ENCODE data around the gene CENPX. TPM values are rescaled to one million over a fixed set of nuclear protein-coding genes. Genes with fewer than 3 reads are reported as not detected.

The CENPX gene
- total and polyA plus RNA-seq, 2 of the 13 experiments (the other 11 are each of a cell fraction or from before 2014, with no cell fraction given): 92.7 to 170 TPM

DNA sequence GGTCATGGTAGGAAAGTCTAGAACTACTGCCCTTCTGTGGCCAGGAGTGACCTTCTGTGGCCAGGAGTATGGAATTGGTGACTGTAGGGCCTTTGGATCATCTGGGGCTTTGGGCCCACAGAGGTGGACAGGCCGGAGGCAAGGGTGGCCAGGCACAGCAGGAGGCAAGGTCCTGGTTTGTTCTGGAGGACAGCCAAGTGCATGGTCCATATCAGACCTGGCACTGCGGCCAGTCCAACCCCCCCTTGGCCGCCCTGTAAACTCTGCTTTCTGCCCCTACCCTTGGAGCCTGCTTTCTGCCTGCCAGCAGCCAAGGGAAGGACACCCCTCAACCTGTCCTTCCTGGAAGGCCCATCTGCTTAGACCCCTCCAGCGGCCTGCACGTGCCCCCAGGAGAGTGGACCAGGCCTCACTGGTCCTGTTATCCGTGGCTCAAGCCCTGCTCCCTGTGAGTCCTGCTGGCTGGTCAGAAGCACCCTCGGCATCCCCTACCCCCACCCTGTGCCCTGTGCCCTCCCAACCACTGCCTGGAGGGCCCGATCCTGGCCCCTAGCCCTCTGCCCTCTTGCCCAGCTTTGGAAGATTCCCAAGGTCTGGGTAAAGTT, 17.1 kb upstream of the CENPX start (continued):
- TF ChIP-seq, protein P1, sequence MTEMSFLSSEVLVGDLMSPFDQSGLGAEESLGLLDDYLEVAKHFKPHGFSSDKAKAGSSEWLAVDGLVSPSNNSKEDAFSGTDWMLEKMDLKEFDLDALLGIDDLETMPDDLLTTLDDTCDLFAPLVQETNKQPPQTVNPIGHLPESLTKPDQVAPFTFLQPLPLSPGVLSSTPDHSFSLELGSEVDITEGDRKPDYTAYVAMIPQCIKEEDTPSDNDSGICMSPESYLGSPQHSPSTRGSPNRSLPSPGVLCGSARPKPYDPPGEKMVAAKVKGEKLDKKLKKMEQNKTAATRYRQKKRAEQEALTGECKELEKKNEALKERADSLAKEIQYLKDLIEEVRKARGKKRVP (CRISPR knock-in tag; IDR thresholded peaks at IDR 0.05): no peak
- peak; percentile 51; the same call in 1 of the 2 replicates for TF ChIP-seq ZNF333 (CRISPR knock-in tag; IDR thresholded peaks at IDR 0.05; ENCODE audit: borderline replicate concordance)
- TF ChIP-seq ZNF883 (CRISPR knock-in tag; IDR thresholded peaks at IDR 0.05; ENCODE audit: not compliant biosample characterization): no peak
- TF ChIP-seq, protein P2, sequence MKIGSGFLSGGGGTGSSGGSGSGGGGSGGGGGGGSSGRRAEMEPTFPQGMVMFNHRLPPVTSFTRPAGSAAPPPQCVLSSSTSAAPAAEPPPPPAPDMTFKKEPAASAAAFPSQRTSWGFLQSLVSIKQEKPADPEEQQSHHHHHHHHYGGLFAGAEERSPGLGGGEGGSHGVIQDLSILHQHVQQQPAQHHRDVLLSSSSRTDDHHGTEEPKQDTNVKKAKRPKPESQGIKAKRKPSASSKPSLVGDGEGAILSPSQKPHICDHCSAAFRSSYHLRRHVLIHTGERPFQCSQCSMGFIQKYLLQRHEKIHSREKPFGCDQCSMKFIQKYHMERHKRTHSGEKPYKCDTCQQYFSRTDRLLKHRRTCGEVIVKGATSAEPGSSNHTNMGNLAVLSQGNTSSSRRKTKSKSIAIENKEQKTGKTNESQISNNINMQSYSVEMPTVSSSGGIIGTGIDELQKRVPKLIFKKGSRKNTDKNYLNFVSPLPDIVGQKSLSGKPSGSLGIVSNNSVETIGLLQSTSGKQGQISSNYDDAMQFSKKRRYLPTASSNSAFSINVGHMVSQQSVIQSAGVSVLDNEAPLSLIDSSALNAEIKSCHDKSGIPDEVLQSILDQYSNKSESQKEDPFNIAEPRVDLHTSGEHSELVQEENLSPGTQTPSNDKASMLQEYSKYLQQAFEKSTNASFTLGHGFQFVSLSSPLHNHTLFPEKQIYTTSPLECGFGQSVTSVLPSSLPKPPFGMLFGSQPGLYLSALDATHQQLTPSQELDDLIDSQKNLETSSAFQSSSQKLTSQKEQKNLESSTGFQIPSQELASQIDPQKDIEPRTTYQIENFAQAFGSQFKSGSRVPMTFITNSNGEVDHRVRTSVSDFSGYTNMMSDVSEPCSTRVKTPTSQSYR (CRISPR knock-in tag; IDR thresholded peaks at IDR 0.05; ENCODE audit: borderline replicate concordance): no peak; the same call in 1 of the 2 replicates
- peak; percentile 80; the same call in 1 of the 2 replicates for TF ChIP-seq ESRRA (CRISPR knock-in tag; IDR thresholded peaks at IDR 0.05; ENCODE audit: low read depth)
- TF ChIP-seq HNF4A (CRISPR knock-in tag; IDR thresholded peaks at IDR 0.05): peak; percentile 85
- TF ChIP-seq TAF1 (CRISPR knock-in tag; IDR thresholded peaks at IDR 0.05): no peak
- peak; percentile 30; the same call in 1 of the 2 replicates for TF ChIP-seq RXRB (CRISPR knock-in tag; IDR thresholded peaks at IDR 0.05; ENCODE audit: borderline replicate concordance)
- 0 out of 2 replicates have a peak, but pooled peaks have one; percentile 18 for TF ChIP-seq HES4 (CRISPR knock-in tag; IDR thresholded peaks at IDR 0.05; ENCODE audit: borderline replicate concordance)
- no peak for TF ChIP-seq PRMT3 (CRISPR knock-in tag; IDR thresholded peaks at IDR 0.05; ENCODE audit: borderline replicate concordance, low read depth)
- no peak for TF ChIP-seq SNAI1 (CRISPR knock-in tag; IDR thresholded peaks at IDR 0.05; ENCODE audit: borderline replicate concordance)
- TF ChIP-seq NFIC (IDR thresholded peaks at IDR 0.05; ENCODE audit: low read length): no peak; the same call in 1 of the 2 replicates
- no peak for TF ChIP-seq EHMT2 (IDR thresholded peaks at IDR 0.05; ENCODE audit: borderline replicate concordance, low read depth, low read length)
- TF ChIP-seq NR2C2 (CRISPR knock-in tag; IDR thresholded peaks at IDR 0.05; ENCODE audit: borderline replicate concordance): 0 out of 2 replicates have a peak, but pooled peaks have one; percentile 34
- 0 out of 2 replicates have a peak, but pooled peaks have one; percentile 52 for TF ChIP-seq ZNF83 (CRISPR knock-in tag; IDR thresholded peaks at IDR 0.05; ENCODE audit: borderline replicate concordance)
- TF ChIP-seq ZNF556 (CRISPR knock-in tag; IDR thresholded peaks at IDR 0.05; ENCODE audit: borderline replicate concordance): 0 out of 2 replicates have a peak, but pooled peaks have one; percentile 73
- no peak for TF ChIP-seq ZNF446 (CRISPR knock-in tag; IDR thresholded peaks at IDR 0.05)
- peak; percentile 41; the same call in 1 of the 2 replicates for TF ChIP-seq HDAC2 (CRISPR knock-in tag; IDR thresholded peaks at IDR 0.05)
- TF ChIP-seq, protein P3, sequence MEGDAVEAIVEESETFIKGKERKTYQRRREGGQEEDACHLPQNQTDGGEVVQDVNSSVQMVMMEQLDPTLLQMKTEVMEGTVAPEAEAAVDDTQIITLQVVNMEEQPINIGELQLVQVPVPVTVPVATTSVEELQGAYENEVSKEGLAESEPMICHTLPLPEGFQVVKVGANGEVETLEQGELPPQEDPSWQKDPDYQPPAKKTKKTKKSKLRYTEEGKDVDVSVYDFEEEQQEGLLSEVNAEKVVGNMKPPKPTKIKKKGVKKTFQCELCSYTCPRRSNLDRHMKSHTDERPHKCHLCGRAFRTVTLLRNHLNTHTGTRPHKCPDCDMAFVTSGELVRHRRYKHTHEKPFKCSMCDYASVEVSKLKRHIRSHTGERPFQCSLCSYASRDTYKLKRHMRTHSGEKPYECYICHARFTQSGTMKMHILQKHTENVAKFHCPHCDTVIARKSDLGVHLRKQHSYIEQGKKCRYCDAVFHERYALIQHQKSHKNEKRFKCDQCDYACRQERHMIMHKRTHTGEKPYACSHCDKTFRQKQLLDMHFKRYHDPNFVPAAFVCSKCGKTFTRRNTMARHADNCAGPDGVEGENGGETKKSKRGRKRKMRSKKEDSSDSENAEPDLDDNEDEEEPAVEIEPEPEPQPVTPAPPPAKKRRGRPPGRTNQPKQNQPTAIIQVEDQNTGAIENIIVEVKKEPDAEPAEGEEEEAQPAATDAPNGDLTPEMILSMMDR (CRISPR knock-in tag; IDR thresholded peaks at IDR 0.05): peak; percentile 15; the same call in 1 of the 2 replicates
- TF ChIP-seq ZNF644 (CRISPR knock-in tag; IDR thresholded peaks at IDR 0.05; ENCODE audit: low read depth): 0 out of 2 replicates have a peak, but pooled peaks have one; percentile 65
- TF ChIP-seq AHR (CRISPR knock-in tag; IDR thresholded peaks at IDR 0.05): 0 out of 2 replicates have a peak, but pooled peaks have one; percentile 12
- TF ChIP-seq, protein P4, sequence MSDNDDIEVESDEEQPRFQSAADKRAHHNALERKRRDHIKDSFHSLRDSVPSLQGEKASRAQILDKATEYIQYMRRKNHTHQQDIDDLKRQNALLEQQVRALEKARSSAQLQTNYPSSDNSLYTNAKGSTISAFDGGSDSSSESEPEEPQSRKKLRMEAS (IDR thresholded peaks at IDR 0.05): peak; percentile 36; the same call in 1 of the 2 replicates
- TF ChIP-seq SP140L (CRISPR knock-in tag; IDR thresholded peaks at IDR 0.05; ENCODE audit: borderline replicate concordance): no peak
- TF ChIP-seq ZNF224 (CRISPR knock-in tag; IDR thresholded peaks at IDR 0.05): no peak

Data from HepG2 (cell line).